22Rv1 (cell line): ENCODE data around the gene ATP10B.

Experiments
- H3K27ac ChIP-seq: fragments of 450-650 bp; 2 replicates; pipeline ENCODE4 v1.5.1; 2017
- CTCF ChIP-seq: fragments of 450-650 bp; IDR thresholded peaks from 2 replicates; pipeline ENCODE4 v1.5.1; 2017; ENCODE audit warnings: mild to moderate bottlenecking
- ZFX ChIP-seq: fragments of 450-650 bp; IDR thresholded peaks from 2 replicates; pipeline ENCODE4 v1.6.1; 2017; ENCODE audit warnings: antibody characterized with exemption, borderline replicate concordance

The ATP10B gene

GRCh38 chr5:160692271-160692670 lies 159.7 kb downstream of the ATP10B start:
- TF ChIP-seq CTCF (no peak), ZFX (no peak)
- no peak overlapping the region for H3K27ac ChIP-seq

- H3K27ac ChIP-seq = no peak overlapping the region
- TF ChIP-seq CTCF (no peak; the same call in 1 of the 2 replicates), ZFX (no peak)
Observed at GRCh38 chr5:160685695-160686094, 166.3 kb downstream of the ATP10B start.

- TF ChIP-seq ZFX = no peak
- no peak for TF ChIP-seq CTCF
- H3K27ac ChIP-seq = no peak overlapping the region
Observed at GRCh38 chr5:160685219-160685618, 166.8 kb downstream of the ATP10B start.

- no peak for TF ChIP-seq ZFX
- TF ChIP-seq CTCF = no peak
- no peak overlapping the region for H3K27ac ChIP-seq
Observed at GRCh38 chr5:160679567-160680309, 172.3 kb downstream of the ATP10B start.

- TF ChIP-seq CTCF (peak; percentile 21), ZFX (no peak)
- no peak overlapping the region for H3K27ac ChIP-seq
Observed at GRCh38 chr5:160675988-160676387, 176.0 kb downstream of the ATP10B start.

GRCh38 chr5:160674901-160675300 lies 177.1 kb downstream of the ATP10B start:
- H3K27ac ChIP-seq = no peak overlapping the region
- TF ChIP-seq CTCF = no peak
- no peak for TF ChIP-seq ZFX

GRCh38 chr5:160672521-160672920 lies 179.5 kb downstream of the ATP10B start:
- H3K27ac ChIP-seq = no peak overlapping the region
- TF ChIP-seq ZFX = no peak
- no peak for TF ChIP-seq CTCF
